ENCODE measurements around the gene SLC39A12.
A peak's percentile ranks its signal among the peaks of the same experiment; 100 is the strongest.
"Not testable (repeated sequence)": the region's sequence is repeated elsewhere in the genome, so short reads cannot be mapped to it uniquely, and the experiment has no call there.

The SLC39A12 gene

DNA sequence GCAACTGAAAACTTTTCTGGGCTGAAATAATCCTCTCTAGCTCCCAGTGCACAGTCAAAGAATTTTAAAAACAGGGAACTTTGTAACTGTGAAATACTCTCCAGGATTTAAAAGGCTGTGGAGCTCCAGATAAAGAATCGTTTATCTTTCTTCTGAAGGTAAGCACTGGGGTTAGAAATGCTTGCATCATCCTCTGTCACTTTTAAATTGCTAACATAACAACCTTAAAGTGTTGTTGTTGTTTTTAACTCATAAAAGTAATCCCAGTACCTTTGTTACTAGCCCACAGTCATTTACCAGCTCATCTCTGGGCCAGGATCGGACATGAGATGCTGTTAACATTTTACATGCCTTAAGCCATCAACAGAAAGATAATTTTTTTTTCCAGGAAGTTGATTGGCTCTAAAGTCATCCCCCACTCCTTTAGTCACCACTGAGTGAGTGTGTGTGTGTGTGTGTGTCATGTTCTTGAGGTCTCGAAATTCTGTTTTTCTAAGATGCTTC, at the start of gene SLC39A12:
Gene SLC39A12 (plus strand): TSS at position 51 of the 504 bp plus-strand sequence. CDS start 1,359 bp downstream, outside the sequence.
- DNase-seq, result no peak

- no peak for DNase-seq
Observed at GRCh38 chr10:17904564-17904963, 47.2 kb upstream of the SLC39A12 start.

DNA sequence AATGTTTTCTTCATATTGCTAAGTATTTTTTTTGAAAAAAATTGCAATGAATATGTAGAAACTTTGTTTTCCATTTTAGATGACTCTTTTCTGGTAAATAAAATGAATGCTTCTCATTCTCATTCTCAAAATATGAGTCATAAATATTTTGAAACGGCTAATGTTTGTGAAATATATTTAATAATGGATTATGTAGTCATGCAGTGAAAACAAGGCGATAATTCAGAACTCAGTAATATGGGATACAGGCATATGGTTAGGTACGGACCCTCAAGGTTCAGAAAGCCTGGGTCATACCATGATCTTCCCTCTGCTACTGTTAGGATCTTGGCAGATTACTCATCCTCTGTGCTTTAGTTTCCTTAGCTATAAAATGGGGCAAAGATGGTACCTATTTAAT, 46.2 kb upstream of the SLC39A12 start:
- DNase-seq, result no peak

GRCh38 chr10:17906002-17906401, 45.7 kb upstream of the SLC39A12 start:
- no peak for DNase-seq

GRCh38 chr10:17907641-17908040, 44.1 kb upstream of the SLC39A12 start:
- peak; percentile 5 for DNase-seq

DNA sequence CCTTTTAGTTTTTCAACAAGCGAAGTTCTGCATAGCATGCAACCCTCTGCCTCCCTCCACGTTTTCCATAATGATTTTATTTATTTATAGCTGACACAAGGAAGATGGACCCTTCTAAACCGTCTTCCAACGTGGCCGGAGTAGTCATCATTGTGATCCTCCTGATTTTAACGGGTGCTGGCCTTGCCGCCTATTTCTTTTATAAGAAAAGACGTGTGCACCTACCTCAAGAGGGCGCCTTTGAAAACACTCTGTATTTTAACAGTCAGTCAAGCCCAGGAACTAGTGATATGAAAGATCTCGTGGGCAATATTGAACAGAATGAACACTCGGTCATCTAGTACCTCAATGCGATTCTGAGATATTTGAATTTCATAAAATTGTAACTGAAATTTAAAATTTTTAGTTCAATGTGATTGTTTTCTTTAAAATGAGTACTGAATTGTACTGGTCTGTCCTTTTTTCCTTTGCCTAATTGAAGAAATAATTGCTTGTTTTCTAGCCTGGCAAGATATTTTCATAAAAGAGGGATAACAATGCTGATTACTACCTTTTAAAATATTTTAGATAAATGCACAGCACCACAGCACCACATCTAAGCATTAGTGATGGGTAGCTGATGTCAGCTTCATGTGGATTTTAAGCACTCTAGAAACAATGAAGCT, 41.5 kb upstream of the SLC39A12 start:
- no peak for DNase-seq

DNA sequence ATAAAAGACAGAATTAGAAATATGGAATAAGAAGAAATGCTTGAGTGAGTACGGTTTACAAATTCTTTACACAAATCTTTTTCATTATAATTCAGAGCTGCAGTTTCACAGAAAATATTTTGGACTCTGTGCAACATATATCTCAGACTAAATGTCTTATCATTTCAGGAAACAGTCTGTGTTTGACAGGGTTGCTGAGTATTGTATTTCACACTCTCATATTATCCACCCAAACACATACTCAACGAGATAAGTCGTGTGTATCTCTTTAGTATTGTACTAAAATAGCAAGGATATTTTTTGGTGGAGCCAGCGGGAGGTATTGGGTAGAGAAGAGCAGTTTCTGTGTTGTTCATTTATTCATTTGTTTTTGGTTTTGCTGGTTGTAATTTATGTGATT, 39.0 kb upstream of the SLC39A12 start:
- DNase-seq, result no peak

DNA sequence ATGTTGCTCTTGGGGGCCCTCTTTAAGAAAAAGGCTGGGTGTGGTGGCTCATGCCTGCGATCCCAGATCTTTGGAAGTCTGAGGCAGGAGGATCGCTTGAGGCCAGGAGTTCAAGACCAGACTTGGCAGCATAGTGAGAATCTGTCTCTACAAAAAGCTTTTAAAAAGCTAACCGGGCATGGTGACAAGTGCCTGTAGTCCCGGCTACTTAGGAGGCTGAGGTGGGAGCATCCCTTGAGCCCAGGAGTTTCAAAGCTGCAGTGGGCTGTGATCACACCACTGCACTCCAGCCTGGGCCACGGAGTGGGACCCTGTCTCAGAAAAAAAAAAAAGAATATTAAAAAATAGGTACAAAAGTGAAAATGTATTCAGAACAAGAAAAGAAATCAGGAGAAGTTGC, 38.1 kb upstream of the SLC39A12 start:
- no peak for DNase-seq

- no peak for DNase-seq
Observed at GRCh38 chr10:17914169-17915045, 37.3 kb upstream of the SLC39A12 start.

- DNase-seq, result no peak
Observed at GRCh38 chr10:17915181-17915580, 36.5 kb upstream of the SLC39A12 start.

GRCh38 chr10:17918187-17918903, 33.4 kb upstream of the SLC39A12 start:
- no peak for DNase-seq

GRCh38 chr10:17921378-17921777, 30.3 kb upstream of the SLC39A12 start:
- no peak for DNase-seq

DNA sequence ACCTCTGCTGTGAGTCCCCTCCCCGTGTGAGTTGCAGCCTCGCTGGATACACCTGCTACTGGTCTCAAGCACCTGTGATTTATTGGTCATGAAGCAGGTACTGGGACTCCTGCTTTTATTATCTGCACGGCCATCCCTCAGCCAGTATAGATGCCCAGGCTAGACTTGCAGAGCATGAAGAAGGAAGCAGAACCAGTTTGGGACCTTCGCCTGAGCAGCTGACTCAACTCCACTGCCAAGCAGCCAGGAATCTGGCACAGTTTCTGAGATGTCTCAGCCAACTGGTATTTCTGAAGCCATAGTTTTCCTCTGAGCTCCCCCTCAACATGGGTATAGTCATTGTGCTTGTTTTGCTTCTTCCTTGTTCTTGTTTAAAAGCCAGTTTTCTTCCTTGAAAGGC, 28.0 kb upstream of the SLC39A12 start:
- DNase-seq, result no peak

DNA sequence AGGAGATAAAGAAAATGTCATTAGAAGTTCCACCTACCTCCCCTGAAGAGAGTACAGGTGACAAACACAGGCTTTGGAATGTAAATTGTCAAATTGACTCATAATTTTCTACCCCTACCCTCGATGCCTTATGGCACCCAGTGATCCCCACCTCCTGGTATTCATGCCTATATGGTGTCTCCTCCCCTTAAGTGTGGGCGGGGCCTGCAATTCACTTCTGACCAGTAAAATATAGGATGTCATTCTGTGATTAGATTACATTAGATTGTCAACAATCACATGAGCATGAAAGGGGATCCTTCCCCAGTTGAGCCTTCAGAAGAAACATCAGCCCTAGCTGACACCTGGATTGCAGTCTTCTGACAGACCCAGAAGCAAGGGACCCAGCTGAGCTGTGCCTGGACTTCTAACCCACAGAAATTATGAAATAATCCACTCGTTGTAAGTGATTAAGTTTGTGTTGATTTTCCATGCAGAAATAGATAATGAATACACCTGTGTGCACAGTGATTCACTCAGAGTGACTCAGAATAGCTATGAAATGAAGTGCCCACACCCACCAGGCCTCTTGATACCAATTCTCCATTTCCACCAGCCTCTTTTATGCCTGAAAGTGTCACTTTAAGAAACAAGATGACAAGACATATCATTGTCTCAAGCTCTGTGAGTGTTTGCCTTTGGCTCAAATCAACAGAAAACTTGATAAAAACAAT, 8.5 kb upstream of the SLC39A12 start:
- DNase-seq, result no peak

GRCh38 chr10:17950269-17950668, 1.4 kb upstream of the SLC39A12 start:
- DNase-seq, result not testable (repeated sequence)

- DNase-seq, result no peak
Observed at GRCh38 chr10:17950726-17951125, 992 bp upstream of the SLC39A12 start.

GRCh38 chr10:17954372-17954771, 2.7 kb downstream of the SLC39A12 start:
- DNase-seq, result not testable (repeated sequence)

GRCh38 chr10:17954861-17955260, 3.1 kb downstream of the SLC39A12 start:
- no peak for DNase-seq

GRCh38 chr10:17958049-17958448, 6.3 kb downstream of the SLC39A12 start:
- no peak for DNase-seq

- DNase-seq, result no peak
Observed at GRCh38 chr10:17959870-17960269, 8.2 kb downstream of the SLC39A12 start.

DNA sequence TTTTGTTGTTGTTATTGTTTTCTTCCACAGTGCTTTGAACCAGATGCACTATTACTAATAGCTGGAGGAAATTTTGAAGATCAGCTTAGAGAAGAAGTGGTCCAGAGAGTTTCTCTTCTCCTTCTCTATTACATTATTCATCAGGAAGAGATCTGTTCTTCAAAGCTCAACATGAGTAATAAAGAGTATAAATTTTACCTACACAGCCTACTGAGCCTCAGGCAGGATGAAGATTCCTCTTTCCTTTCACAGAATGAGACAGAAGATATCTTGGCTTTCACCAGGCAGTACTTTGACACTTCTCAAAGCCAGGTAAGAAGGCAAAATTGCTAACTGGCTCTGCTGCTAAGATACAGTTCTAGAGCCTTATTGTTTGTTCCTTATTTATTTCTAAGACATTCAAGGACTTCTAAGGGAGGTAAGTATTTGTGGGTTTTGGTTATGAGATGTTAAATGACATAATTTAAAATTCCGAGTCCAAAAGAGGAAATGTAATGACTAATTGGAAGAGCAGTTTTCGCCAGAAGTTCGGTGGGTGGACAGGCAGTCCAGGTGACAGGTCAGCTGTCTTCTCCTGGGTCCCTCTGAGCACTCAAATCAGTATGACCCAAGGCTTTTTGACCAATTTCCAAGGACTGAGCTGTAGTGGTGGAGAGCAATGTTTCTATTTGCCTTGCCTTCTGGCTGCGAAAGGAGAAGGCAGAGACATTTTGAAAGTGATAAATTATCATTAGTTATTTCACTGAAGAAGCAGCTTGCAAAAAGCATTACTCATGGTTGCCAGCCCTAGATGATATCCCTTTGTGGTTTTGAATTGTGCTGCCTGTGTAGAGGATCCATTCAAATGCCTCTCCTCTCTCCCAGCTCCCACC, 10.1 kb downstream of the SLC39A12 start:
- no peak for DNase-seq

GRCh38 chr10:17963431-17963830, 11.7 kb downstream of the SLC39A12 start:
- DNase-seq, result no peak
